ENCODE results near the gene ANKRD31.
"Not testable (repeated sequence)": the region's sequence is repeated elsewhere in the genome, so short reads cannot be mapped to it uniquely, and the experiment has no call there.

ANKRD31 gene, protein sequence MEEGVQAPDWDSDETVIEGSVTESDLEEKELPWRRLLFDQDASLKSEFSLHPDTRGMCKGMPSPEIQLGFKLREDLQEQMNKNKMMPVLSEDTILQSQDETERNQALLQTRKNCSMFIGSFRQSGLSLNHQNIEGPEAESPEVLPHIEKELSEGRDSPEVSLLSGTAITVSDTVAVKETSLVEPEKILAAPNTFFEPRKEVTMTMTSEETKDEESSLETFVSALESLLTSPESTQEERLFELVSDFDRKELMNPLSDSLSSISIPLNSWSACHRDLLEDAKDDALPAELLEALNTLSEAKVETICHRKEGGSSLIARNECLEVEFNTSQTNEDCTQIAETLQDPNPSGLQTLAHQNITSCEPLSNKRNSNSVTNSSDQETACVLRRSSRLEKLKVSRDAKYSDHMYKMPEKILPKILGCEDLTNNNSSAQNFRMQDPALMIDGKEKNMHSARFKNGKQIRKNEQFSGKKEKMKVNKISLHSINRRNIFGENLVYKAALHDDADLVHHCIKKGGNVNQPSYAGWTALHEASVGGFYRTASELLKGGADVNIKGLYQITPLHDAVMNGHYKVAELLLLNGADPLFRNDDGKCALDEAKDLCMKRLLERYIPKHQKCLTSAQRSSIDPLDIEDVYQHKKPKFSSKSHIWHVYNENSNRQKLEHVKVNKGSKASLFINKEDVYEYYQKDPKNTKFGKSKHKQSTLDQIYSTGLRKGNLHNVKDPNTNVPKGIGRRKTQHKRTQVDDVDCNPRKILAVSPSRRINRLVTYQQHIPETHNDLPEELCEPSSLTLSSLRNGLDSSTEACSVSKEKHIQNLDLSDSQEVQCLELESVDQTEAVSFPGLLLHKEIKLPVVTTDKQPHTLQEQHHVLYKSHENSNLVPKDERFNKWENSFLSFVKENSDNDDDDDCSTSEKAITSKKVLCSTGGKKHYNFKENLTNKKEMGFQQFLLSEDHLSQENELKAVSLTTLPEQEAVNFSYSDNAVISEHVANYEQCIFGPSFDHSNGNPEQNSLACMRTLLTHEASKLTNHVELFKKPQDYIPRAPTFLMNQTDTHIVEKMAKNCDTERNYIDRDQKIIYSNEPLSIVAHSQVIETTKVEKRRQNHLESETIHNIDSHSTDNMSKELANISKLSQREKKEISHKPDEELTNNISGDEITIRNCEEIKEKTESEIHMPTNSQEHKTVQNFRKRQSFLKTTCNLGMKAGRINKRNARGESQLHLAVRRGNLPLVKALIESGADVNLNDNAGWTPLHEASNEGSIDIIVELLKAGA (N-terminal part only)
- total RNA-seq: 2.7 to 4.8 (median 3.9) reads per million in 3 experiments

DNA sequence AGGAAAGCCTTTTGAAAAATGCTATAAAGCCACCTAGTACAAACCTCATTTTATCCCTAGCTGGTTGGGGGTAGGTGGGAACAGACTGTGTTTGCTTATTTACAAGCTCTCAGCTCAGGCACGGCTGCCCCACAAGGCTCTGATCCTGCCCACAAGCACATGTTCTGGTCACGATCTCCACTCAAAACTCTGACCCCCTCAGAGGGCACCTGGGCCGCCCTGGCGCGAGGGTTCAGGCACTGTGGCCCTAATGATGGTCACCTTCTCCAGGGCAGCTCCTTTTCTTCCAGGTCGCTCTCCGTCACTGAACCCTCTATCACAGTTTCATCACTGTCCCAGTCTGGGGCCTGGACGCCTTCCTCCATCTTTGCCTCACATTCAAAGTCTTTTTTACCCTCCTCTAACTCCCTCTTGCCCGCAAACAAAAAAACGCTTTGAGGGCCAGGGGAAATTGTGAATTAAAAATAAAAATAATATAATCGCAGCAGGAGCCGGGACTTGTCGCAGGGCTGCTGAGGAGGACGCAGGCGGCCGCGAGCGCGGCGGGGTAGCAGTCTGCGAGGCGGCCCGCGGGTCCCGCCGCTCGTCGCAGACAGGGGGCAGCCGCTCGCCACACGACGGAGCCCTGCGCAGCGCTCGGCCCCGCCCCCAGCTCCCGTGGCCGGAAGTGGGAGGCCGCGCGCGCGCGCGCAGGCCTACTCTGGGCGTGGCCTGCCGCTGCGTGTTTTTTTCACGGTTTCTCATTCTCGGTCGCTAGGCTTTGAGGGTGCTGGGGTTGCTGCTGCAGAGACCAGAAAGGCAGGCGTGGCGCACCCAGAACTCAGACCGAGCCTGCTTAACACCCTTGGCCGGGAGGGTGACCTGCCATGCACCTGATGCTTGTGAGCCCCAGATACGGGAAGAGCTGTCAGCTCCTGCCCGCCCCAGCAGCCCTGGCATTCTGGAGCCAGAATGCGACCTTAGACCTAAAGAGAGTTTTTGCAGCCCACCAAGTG is at the start of gene ANKRD31:
ANKRD31 (minus strand) TSS at position 557 of the 995 bp plus-strand sequence; CDS start at position 365, 192 bp downstream.
- DNase-seq: peak; percentile 89

DNA sequence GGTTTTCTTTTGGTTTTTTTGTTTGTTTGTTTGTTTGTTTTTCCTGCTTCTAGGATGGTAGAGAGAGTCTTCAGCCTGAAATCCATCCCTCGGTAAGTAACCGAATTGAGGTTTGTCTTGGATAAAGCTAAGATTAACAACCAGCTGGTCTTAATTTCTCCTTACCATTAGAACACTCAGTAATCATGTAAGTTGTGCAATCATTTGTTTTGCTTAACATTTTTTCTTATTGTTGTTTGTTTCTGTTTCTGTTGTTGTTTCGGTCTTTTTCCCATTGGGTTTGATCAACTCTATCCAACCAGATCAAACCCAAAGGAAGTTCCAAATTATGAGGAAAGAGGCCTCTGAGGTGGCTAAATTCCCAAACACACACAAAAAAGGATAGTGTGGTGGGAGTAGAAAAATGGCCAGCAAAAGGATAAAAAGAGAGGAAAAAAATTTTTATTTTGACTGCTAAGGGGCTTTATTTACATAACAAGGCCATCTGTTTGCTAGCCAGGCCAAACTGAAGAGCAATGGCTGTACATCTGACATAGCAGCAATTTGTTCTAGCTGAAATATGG is 49.6 kb upstream of the ANKRD31 start:
- DNase-seq: no peak

DNA sequence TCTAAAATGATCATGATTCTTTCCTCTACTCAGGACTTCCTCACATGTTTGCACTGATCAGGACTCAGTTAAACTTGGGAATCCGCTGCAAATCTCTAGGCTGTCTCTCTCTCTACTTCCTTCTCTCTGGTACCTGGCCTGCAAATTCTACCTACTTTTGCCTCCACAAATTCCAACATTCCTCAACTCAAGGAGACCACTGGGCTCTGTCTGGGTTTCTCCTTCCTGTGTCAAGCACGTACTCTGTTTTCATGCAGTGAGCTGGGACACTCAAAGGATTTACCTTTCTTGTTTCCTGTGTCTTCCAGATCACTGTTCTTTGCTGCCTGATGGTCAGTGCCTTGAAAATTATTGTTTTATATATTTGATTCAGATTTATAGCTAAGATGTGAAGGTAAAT is 45.9 kb upstream of the ANKRD31 start:
- no peak for DNase-seq

DNA sequence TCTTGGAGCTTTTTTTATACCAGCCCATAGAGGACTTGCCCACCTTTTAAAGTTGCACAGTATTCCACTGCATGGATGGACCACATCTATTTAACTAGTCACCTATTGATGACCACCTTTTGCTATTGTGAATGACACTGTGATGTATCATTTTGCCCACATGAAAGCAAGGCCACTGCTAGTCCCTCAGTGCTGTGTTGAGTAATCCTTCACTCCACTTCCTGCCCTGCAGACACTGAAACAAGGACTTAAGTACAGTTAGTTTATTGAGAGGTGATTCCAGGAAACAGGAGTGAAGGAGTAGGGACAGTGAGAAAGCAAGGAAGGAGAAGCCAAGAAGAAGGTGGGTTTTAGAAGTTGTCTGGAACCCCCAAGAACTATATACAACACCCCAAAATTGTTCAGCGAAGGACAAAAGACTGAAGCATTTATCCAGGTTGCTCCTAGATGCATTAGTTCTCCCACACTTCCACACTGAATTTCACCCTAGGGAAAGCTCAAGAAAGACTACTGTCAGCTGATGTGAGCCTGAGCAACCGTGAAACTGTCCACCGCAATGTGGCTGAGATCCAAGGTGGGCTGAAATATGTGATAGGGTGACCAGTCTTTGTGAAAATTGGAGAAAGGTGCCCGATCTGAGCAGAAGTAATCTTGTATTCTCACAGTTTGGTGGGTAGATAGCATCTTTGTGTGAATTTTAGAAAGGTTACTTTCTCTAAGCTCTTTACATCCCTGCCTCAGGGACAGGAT is 45.2 kb upstream of the ANKRD31 start:
- DNase-seq: no peak

DNA sequence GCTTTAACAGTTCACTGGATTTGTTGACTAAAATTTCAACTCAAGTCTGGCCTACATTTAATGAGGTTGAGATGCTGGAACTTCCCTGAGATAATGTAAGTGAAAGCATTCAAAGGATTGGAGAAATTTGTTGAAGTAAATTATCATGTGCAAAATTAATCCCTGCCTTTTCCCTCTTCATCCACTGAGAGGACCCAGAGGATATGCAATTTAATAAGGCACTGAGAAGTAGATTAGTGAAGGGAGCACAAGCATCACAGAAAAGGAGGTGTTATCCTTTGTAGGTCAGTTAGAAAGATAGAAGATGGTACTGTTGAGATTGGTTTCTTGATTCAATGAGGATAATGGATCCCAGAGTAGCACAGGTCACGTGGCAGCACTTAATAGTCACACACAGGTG is 42.6 kb upstream of the ANKRD31 start:
- DNase-seq: no peak

DNA sequence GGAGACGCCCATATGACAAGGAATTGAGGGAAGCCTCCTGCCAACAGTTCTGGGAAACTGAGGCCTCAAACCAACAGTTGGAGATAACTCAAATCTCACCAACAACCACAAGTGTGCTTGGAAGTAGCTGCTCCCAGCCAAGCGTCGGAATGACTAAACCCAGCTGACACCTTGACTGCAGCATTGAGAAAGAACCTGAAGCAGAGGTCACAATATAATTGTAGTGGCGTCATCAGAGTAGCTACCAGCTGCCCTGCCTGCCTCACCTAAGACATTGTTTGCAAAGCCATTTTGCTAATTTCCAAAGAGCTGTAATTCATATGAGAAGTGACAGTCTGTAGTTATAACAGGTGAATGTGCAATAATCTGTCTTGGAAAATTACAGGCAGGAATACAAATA is 40.8 kb upstream of the ANKRD31 start:
- DNase-seq: no peak

DNA sequence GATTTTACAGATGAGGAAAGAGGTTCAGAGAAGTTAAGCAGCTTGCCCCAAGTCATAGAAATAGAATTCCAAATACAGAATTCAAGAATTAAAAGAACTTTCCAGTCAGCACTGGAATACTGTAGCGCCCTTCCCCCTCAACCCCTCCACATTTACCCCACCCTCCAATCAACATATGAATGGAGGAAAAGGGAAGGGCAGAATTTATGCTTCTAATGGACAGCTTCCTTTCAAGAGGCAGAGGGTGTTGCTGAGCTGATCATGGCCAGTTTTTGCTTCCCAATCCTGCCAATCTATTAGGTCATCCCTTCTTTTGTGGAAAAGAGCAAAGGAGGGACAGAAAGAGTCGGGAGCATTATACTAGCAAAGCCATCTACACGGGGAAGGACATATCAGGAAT is 39.1 kb upstream of the ANKRD31 start:
- no peak for DNase-seq

DNA sequence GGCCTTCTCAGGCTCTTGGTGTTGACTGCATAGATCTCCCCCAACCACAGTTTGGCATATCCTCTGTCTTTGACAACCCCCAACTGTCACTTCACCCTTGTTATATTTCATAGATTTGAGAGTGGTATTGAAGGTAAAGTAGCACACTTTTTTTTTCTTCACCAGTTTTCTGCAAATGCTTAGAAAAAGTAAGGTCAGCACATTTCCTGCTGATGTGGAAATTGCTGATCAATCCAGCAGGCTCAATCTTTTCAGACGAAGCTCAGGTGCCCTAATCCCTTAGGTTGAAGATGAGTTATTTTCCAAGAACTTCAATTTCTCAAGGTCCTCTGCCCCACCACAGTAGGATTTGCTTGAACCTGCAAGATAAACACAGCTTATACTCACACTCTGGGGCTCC is 38.5 kb upstream of the ANKRD31 start:
- DNase-seq: no peak

DNA sequence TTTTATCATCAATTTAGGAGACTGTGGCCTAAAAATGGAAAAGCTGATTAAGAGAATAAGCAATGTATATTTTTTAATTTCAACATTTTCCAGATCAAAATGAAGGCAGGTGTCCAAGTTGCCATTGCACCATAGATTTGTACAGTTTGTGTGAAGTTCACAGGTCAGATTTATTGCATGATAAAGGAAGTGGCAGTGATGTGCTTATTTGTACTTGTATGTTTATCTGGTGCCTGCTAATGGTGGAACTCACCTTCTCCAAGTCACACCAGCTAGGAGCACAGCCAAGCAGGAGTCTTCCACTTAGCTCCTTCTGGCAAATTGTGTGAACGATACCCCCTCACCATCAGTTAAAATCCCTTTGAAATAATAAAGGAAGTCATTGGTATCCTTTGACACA is 37.8 kb upstream of the ANKRD31 start:
- no peak for DNase-seq

DNA sequence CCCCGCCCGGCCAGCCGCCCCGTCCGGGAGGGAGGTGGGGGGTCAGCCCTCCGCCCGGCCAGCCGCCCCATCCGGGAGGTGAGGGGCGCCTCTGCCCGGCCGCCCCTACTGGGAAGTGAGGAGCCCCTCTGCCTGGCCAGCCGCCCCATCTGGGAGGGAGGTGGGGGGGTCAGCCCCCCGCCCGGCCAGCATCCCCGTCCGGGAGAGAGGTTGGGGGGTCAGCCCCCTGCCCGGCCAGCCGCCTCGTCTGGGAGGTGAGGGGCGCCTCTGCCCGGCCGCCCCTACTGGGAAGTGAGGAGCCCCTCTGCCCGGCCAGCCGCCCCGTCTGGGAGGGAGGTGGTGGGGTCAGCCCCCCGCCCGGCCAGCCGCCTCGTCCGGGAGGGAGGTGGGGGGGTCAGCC is 33.9 kb upstream of the ANKRD31 start:
- not testable (repeated sequence) for DNase-seq

DNA sequence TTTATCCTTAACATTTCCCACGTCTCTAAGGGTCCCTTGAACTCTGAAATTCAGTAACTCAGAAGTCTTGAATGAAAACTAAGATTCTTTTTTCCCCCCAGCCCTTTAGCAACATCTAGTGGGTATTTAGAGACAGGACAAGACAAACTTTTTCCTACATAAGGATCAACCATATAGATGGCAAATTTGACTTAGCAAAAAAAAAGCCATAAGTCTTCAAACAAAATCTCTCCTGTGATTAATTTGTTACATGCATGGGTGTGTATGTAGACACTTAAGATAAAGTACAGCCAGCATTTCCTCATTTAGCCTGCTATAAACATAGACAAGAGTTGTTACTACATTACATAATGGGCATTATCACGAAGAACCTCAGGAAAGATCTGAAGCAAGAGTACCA is 29.1 kb upstream of the ANKRD31 start:
- DNase-seq: peak; percentile 36

DNA sequence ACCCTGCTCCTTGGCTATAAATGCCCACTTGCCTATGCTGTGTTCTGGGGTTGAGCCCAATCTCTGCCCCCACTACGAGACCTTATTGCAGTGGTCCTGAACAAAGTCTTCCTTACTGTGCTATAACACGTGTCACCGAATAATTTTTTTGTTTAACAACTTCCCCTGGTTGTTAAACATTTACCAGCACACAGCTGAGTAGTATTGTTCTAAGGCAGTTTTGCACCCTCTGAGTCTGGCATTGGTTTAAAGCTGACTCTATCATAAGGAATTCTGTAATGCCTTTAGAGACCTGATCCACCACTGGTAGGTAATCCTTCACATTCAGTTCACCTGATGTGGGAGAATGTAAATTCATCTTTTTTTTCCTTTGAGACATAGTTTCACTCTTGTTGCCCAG is 25.6 kb upstream of the ANKRD31 start:
- no peak for DNase-seq

DNA sequence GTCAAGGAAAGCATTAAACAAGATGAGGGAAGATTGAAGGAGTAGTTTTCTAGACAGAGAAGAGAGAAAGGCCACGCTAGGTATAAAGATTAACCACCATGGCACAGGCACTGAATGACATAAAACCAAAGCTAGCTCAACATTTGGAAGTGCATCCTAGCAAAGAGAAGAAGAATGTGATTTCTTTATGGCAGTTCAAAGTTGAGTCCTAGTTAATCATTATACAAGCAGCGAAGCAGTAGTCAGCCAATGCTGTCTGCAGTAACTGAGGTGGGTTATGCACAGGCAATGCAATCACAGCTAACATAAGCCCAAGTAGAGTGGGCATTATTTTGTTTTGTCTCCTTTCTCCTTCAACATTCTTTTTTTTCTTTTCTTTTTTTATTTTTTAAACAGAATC is 24.0 kb upstream of the ANKRD31 start:
- no peak for DNase-seq

DNA sequence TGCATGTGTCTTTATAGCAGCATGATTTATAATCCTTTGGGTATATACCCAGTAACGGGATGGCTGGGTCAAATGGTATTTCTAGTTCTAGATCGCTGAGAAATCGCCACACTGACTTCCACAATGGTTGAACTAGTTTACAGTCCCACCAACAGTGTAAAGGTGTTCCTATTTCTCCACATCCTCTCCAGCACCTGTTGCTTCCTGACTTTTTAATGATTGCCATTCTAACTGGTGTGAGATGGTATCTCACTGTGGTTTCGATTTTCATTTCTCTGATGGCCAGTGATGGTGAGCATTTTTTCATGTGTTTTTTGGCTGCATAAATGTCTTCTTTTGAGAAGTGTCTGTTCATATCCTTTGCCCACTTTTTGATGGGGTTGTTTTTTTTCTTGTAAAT is 13.8 kb upstream of the ANKRD31 start:
- DNase-seq: not testable (repeated sequence)

DNA sequence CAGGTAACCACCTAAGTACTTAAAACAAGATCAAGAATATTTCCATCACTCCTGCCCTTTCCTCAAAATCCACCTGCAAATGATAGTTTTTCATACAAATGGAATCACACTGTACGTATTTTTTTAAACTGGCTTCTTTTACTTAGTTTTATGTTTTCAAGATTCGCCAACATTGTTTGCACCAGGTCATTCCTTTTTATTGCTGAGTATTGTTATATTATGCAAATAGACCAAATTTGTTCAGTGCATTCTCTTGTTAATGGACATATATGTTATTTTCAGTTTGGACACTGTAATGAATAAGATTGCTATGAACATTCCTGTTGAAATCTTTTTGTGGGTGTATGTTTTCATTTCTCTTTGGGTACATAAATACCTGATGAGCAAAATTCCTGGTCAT is 8.3 kb upstream of the ANKRD31 start:
- no peak for DNase-seq

DNA sequence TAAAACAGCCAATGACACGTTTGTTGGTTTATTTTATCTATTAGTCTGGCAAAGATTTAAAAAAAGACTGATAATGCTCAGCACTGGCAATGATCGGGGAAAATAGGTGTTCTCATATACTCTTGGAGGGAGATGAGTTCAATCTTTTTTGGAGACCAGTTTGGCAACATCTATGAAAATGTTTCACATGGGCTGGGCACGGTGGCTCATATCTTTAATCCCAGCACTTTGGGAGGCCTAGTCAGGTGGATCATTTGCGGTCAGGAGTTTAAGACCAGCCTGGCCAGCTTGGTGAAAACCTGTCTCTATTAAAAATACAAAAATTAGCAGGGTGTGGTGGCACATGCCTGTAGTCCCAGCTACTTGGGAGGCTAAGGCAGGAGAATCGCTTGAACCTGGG is 6.8 kb upstream of the ANKRD31 start:
- DNase-seq: no peak

DNA sequence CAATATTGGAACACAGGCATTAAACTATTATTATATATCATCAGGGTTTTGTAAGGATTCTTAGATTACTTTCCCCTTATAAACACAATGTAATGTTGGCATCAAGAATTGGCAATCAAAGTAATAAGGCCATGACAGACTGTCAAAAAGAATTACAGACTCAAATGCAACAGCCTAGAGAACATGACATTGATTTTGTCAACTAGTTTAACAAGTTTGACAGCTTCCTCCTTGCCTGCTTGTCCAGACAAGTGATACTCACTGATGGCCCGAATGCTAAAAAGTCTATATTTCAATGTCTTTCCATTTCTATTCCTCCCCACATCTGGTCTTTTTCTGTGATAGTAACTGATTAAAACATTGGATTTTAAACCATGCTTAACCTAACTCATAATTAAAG is 6.4 kb upstream of the ANKRD31 start:
- DNase-seq: no peak

DNA sequence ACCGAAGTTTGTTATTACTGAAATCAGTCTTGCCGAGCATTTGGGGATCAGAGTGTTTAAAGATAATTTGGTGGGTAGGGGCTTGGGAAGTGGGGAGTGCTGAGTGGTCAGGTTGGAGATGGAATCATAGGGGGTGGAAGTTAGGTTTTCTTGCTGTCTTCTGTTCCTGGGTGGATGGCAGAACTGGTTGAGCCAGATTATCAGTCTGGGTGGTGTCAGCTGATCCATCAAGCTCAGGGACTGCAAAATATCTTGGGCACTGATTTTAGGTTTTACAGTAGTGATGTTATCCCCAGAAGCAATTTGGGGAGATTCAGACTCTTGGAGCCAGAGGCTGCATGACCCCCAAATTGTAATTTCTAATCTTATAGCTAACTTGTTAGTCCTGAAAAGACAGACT is 5.4 kb upstream of the ANKRD31 start:
- DNase-seq: no peak

DNA sequence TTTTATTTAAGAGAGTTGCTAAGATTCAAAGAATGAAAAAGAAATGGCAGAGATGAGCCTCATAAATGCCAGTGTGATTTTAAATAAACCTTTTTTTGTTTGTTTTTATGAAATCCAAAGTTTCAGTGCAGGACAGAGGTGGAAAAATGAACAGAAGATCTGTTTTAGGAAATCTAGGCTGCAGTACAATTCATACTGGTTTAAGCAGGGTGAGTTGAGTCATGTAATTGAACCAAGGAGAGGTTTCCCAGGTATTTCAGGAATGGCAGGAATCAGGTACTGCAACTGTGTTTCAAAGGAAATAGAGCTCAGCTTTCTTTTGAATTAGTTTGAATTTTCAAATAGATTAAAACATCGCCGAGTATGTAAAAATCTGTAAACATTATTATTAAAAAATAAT is 3.0 kb upstream of the ANKRD31 start:
- DNase-seq: no peak

DNA sequence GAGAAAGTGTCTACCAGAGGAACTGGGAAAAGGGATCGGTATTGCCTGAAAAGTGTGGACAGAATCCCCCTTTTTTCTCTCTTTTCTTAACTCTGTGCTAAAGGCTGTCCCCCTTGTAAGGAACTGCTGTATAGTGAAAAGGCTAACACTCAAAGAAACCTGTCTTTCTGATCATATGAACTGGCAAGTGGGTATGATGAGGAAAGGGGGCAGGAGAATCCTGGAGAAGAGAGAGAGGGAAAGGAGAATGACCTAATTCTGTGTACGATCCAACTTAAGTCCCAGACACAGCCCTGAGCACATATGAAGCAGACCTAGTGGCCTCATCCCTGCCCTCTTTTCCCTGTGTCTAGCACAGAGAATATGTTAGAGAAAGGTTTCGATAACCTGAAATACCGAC is 967 bp downstream of the ANKRD31 start:
- no peak for DNase-seq

DNA sequence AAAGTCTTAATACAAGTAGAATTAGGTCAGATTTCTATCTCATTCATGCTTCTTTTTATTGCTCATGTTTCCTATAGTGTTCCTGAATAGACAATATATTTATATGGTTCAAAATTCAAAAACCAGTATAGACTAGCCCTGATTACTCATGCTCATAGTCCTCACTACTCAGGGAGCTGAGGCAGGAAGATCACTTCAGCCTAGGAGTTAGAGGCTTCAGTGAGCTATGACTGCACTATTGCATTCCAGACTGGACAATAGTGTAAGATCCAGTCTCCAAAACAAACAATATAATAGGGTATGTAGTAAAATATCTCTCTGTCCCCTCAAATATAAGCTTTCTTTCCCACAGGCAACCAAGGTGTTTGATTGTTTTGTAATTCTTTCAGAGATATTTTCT is 2.4 kb downstream of the ANKRD31 start:
- no peak for DNase-seq
